Stimulated activated CD4-positive, alpha-beta T cell treated with anti-CD3 and anti-CD28 coated beads, Interleukin-2, amount 100 ng/mL, for 24 hours (primary cell): Measurements from ENCODE around the gene PTPN1.

Source experiments
- DNase-seq, 2 donors: peaks; one replicate each; pipeline ENCODE4 v3.0.0-alpha.2; 2020

PTPN1 gene

DNA sequence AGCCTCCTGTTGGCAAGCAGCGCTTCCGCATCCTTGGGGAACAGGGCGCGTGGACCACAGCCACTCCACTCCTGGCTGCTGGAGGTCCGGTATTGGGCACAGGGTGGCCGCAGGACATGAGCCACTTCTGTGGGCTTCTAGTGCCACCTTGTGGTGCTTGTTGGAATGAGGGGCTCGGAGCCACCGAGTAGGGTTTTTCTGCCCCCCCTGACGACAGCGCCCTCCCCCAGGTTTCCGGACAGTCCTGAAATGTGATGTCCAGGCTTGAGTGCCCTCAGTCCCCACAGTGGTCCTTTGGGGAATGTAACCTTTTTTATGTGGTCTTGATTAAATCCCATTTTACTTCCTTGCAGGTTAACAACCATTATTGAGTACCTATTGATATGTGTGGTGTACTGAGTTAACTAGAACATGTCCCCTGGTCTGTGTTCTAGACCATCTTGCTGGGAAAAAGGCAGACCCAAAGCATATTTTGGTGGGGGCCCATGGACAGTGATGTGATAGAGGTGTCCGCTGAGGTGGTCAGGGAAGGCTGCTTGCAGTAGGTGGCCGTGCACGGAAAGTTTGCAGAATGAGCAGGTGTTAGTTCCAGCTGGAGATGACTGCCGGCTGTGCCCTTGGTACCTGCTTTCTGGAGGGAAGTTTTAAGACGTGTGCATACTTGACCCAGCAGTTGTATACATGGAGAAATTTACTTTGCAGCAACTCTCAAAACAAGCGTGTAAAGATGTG lies 70.0 kb downstream of the PTPN1 start:
- DNase-seq: peak; percentile 63 to 65

DNA sequence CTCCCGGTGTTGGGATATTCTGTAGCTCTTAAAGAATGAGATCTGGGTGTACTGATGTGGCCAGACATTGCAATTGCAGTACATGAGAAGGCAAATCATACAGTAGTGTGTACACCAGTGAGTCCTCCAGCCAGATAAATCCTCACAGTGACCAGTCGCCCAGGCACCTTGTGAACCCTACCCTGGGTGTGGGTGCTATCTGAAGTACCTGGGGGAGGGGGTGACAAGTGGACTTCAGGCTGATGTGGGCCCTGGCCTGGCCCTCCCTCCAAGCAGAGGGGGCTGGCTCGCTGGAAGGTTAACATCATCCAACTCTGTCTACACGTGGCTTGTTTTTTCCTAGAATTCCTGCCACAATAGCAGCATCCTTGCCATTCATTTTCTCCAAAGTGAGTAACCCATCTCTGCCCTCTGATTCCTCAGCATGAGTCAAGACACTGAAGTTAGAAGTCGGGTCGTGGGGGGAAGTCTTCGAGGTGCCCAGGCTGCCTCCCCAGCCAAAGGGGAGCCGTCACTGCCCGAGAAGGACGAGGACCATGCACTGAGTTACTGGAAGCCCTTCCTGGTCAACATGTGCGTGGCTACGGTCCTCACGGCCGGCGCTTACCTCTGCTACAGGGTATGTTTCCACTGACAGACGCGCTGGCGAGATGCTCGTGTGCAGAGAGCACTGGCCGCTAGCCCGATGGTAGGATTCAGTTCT lies 70.8 kb downstream of the PTPN1 start:
- DNase-seq: no peak

DNA sequence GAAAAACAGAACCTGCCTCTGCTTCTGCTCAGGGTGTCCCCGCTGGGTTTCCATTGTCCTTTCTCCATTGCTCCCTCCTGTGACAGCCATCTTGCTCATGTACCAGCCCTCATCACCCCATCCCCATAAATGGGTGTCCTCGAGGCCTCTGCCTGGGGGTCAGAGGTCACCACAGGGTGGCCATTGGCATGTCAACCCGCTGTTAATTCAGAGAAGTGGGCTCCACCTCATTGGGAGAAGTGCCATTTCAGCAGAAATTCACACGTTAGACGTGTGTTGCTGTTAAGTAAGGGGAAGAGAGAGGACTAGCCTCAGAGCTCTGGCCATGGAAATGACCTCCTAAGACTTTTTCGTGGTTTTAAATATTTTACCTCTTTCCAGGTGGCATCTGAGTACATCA lies 71.9 kb downstream of the PTPN1 start:
- DNase-seq: no peak

DNA sequence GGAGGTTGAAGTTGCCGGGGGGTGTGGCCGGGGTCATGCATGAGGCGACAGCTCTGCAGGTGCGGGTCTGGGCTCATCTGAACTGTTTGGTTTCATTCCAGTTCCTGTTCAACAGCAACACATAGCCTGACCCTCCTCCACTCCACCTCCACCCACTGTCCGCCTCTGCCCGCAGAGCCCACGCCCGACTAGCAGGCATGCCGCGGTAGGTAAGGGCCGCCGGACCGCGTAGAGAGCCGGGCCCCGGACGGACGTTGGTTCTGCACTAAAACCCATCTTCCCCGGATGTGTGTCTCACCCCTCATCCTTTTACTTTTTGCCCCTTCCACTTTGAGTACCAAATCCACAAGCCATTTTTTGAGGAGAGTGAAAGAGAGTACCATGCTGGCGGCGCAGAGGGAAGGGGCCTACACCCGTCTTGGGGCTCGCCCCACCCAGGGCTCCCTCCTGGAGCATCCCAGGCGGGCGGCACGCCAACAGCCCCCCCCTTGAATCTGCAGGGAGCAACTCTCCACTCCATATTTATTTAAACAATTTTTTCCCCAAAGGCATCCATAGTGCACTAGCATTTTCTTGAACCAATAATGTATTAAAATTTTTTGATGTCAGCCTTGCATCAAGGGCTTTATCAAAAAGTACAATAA lies 72.5 kb downstream of the PTPN1 start:
- no peak for DNase-seq

DNA sequence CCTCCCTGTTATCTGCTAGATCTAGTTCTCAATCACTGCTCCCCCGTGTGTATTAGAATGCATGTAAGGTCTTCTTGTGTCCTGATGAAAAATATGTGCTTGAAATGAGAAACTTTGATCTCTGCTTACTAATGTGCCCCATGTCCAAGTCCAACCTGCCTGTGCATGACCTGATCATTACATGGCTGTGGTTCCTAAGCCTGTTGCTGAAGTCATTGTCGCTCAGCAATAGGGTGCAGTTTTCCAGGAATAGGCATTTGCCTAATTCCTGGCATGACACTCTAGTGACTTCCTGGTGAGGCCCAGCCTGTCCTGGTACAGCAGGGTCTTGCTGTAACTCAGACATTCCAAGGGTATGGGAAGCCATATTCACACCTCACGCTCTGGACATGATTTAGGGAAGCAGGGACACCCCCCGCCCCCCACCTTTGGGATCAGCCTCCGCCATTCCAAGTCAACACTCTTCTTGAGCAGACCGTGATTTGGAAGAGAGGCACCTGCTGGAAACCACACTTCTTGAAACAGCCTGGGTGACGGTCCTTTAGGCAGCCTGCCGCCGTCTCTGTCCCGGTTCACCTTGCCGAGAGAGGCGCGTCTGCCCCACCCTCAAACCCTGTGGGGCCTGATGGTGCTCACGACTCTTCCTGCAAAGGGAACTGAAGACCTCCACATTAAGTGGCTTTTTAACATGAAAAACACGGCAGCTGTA lies 73.4 kb downstream of the PTPN1 start:
- DNase-seq: no peak

DNA sequence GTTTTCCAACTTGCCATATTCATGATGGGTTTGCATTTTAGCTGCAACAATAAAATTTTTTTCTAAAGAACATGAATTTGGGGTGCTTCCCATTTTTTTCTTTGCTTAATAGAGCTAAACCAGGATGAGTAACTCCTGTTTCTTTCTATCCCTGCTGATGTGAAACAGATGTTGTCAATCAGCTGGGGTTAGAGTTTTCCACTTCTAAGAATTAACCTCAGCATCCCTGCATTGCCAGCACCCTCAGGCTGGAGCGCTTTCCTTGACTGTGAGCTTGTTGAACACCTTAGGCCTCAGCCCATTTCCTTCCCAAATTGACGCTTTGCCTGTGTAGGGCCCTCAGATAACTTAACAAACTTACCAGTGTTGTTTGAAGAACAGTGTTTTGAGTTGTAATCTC lies 74.5 kb downstream of the PTPN1 start:
- no peak for DNase-seq

DNA sequence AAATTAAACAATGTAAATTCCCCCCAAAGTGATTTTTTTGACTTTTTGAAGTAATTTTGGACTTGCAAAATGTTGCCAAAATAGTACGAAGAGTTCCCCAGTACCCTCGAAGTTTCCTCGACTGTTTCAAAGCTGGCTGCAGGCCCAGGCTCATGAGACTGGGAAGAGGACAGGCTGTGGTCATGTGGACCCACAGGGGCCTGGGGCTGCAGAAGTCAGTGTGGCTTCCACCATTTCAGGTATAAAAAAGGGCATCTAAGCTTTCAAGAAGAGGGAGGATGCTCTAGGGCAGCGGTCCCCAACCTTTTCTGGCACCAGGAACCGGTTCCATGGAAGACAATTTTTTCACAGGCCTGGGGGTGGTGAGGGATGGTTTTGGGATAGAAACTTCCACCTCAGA lies 75.0 kb downstream of the PTPN1 start:
- no peak for DNase-seq

DNA sequence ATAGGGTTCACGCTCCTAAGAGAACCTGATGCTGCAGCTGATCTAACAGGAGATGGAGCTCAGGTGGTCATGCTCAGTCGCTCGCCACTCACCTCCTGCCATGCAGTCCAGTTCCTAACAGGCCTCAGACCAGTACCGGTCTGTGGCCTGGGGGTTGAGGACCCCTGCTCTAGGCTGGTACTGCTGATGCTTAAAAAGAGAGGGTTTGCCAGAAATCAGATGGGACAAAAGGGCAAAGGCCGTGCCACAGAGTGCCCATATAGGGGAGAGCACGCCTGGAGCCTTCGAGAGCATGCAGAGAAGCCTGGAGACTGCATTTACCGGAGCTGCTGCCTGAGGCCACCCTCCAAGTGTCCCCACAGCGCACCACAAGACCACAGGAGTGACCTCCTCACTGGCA lies 75.5 kb downstream of the PTPN1 start:
- no peak for DNase-seq

DNA sequence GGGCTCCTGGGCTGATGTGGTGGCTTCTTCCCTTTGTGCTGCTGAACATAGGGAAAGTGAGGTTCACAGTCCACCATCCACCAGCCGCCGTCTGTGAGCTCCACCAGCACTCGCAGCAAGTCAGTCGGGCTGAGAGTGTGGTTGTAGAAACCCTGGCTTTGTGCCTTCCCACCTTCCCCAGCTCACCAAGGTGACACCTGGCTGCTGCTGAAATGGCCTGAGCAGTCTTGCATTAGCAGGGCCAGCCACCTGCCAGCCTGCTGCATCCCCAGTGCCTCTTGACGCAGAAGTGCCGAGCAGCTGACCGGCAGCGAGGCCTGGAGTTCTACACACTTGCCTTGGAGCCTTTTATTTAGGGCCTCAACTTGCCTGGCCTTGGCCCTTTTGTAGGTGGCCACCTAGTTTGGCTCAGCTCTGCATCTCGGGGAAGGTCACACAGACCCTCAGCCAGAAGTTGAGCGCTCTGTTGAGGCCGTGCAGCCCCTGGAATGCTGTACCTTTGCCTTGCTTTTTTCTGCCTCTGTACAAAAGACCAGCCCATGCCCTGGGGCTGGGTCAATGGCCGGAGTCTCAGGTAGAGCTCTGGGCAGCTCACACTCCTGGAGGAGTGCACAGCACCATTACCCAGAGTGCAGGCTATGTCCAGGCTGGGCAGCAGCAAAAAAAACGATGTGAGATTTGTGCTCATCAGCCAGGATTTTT lies 76.5 kb downstream of the PTPN1 start:
- DNase-seq: no peak

DNA sequence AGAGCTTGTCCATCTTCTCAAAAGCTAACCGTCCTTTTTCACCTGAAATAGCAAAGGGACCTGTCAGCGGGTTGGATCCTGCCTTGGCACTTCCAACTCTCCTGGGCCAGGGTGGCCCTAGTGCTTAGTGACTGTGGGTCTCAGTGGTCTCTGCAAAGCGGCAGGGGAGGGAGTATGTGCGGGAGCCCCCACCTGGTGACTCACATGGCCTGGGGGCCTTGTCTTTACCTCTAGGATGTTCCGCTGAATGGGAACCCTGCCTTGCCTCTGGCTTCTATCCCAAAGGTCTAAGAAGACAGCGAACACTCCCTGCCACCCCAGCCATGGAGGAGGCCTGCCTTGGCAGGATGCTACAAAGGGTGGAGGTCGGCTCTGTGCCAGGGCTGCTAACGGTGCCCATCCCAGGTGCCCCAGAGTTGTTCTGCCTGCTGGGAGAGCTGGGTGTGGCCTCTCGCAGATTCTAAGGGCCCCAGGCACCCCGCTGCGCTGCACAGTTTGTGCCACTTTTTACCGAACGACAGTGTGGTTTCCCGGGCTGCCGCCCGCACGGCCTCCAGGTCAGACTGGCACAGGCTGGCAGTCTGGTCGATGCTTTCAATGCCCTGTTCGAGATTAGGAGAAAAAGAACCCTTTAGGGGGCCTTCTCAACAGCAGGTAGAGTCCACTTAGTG lies 77.2 kb downstream of the PTPN1 start:
- no peak for DNase-seq

DNA sequence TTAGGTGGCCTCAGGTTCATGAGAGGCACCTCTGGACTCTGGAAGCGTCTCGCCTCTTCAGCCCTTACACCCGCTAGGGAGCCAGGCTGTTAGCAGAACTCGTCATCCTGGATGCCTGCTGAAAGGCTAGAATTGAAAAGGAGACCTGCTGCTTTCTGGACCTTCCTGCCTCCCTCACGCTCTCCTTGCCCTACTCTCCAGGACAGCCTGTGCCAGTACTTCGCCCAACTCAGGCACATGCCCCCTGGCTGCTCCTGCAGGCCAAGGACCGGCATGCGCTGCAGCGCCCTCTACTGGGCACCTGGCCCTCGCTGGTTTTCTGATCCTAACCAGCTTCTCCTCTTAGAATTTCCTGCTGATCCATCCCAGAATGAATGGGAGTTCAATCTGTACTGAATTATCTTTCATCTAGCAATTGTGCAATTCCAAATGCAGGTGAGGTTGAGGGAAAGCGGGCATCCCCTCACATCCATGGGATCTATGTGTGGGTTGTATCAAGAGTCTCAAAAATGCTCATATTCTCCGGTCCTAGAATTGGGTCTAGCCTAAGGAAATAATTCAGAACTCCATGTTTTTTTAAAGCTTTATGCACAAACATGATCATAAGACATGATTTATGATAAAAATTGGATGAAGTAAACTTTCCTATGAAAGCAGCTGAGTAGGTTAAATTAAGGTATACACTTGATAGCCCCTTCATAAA lies 78.0 kb downstream of the PTPN1 start:
- DNase-seq: peak; percentile 85 to 86

DNA sequence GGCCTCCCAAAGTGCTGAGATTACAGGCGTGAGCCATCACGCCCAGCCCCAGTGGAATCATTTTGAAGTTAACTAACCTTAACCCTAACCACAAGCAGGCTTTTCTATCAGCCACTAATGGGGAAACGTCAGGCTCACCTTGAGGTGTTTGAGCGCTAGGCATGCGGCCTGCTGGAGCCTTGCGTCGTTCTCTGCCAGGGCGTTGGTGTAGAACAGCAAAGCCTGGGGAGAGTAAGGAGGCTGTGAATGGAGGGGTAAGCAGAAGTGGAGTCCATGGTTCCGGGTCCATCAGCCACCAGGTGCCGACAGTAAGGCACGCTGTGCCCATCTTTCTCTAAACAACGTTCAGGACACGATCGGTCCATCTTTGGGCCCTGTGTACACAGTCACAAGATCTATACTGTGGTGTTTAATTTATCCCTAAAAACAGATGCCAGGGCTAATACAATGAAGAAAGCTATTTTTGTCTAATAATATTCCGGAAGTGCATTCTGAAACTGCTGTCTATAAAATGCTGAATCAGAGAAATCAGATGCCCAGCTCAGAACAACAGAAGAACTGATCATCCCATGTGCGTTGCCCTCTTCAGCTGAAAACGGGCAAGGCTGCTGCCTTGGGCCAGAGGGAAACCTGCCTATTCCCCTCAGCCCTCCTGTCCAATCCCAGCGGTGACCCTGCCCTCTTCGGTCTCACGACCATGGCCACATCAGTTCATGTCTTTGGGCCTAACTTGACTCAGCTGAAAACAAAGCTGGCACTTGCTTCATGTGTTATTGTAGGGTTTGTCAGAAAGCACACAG lies 79.6 kb downstream of the PTPN1 start:
- no peak for DNase-seq

DNA sequence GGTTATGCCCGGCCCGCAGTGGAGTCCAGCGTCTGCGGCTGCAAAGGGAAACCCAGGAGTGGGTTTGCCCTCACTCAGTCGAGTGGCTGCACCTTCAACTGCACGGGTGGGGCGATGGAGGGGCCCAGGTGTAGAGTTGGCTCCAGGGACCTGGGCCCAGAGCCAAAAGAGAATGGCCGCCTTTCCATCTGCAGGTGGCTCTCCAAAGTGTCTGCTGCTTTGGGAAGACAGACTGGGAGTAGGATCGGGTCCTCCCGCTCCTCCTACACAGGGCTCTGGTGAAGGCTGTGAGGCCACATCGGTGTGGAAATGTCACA lies 80.1 kb downstream of the PTPN1 start:
- no peak for DNase-seq

DNA sequence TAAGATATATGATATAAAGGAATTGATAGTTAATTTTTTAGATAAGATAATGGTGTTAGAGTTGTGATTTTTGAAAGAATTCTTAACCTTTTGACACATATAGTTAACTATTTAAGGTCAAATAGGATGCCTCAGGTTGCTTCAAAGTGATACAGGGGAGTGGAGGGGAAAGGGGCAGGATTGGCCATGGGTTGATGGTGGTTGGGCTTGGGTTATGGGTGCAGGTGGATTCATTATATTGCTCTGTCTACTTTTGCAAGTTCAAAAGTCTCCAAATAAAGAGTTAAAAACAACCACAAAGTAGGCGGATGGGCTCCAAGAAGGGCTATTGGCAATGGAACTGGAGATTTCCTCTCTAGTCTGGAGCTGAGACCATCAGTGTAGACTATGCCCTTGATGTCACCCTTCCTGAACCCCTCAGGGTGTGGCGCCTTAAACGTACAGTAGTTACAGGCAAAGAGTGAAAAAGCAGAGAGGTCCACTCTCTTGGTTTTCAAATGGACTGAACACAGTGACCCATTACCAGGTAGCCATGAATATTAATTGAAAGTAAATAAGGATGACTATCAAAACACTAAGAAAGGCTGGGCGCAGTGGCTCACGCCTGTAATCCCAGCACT lies 81.2 kb downstream of the PTPN1 start:
- no peak for DNase-seq

DNA sequence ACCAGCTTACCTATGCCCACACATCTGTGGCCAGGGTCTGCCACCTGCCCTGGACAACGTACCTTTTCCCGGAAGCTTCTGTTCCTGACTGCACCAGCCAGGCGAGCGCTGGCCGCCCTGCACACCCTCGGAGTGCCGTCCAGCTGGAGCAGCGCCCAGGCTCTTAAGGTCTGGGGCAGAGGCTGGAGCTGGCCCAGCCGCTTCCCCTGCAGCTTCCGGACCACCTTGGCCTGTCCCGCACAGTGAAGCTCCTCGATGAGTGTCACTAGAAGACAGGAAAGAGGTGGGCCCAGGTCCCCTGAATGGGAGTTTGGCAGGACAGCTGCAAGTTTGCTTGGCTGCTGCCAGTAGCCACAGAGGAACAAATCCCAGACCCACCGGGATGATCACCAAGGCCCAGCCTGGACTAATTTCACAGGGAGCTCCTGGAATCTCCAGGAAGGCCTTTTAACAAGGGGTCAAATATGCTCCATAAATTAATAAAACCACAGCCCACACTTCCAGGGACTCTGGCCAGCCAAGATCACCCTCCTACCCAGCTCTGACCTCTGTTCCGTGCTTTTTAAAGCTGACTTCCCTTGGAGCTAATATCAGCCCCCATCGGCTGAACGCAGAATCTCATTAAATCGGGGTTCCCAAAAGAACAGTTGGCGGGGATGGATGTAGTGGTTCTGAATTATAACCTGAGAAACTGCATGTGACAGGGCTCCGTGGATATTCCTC lies 82.3 kb downstream of the PTPN1 start:
- DNase-seq: no peak

DNA sequence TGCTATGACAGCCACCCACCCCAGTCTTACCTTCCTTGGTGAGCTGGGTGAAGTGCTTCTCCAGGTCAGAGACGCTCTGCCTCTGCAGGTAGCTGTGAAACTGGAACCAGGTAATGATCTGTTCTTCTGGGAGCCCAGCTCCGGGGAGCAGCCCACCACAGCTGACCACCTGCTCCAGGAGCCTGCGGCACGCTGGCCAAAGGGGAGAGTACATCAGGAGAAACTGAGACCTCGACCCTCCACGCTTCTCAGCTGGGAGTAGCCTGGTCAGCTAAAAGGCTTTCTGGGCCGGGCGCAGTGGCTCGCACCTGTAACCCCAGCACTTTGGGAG lies 82.8 kb downstream of the PTPN1 start:
- no peak for DNase-seq

DNA sequence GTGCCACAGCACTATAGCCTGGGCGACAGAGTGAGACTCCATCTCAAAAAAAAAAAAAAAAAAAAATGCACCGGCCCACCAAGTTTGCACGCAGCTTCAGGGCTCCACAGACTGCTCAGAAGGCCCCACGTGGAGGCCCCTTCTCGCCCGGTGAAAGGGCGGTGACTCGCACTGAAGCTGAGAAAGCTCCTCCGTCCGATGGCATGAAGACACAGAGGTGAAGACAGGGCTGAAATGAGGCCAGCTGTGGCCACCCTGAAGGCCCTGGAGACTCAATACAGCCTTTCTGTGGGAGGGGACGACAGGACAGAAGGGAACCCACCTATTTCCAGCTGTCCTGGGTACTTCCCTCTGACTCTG lies 84.0 kb downstream of the PTPN1 start:
- no peak for DNase-seq

DNA sequence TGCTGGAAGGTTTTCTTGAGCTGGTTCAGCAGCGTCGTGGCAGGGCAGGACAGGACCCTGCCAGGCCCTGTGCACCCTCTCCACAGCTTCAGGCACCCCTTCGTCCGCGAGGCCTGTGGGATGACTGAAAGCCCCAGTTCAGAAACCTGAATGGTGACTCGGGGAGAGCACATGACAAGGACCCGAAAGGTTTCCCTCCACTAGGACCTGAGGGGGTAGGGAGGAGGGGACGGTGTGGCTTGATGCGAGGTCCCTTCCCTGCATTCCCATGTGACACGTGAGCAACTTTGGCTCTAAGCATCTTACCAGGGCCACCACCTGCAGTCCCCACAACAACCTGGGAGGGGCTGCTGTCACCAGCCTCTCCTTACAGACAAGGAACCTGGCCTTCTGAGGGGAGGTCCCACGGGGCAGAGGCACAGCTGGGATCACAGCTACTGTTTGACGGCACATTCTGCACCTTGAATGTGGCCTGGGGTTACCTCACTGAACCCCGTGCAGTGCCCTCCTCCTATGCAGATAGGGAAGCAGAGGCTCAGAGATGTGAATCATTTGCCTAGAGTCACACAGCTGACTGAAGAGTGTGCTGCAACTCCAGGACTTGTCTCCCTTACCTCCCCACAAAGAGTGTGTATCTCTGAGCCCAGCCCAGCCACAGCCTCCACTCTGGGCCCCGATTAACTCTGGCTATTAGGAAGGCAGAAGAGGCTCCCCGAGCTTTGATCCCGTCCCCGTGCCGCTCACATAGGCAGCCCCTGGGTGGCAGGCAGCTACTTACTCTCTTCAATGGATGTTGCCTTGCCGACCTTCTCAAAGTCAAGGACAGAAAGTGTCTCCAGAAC lies 84.6 kb downstream of the PTPN1 start:
- no peak for DNase-seq

DNA sequence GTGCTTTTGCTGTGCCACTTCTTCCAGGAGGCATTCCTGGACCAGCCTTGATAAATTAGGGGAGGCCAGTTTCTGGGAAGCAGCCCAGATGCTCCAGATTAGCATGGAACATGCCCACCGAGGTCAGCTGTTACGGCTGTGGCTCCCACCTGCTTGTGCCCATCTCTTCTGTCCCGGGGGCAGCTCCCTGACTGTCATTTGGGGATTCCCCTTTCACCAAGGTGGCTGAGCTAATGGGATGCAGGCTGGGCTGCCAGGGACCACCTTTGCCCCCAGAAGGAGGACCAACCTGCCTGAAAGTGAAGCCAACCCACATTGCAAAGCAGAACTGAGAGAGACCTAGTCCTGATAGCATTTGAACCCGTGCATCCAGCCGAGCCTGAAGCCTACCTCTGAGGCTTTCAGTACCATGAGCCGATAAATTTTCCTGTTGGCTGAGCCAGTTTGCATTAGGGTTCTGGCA lies 85.3 kb downstream of the PTPN1 start:
- no peak for DNase-seq
